COR-L47 (cell line): ENCODE results near the gene SYT7.

Source experiments
- DNase-seq: peaks from one replicate; lab custom pipeline; 2025; lab: John Stamatoyannopoulos, UW

SYT7 gene

GRCh38 chr11:61607920-61608599, 27.2 kb upstream of the SYT7 start:
- DNase-seq = no peak

- no peak for DNase-seq
Observed at GRCh38 chr11:61607426-61607825, 26.6 kb upstream of the SYT7 start.

DNA sequence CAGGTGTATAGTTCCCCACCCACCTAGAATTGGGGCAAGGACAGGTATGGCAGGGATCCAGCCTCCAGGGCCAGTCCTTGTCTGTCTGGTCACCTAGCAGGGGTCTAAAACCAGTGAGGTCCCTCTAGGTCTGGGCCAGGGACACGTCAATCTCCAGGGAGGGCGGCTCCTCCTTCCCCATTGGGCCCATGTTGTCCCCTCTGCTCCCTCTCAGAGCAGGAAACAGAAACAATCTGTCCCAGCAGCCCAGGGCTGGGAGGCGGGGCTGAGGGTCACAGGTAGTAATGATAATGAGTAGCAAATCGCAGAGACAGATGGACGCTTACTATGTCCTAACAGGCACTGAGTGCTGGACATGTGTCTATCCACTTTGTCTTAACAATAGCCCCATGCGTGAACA, 22.8 kb upstream of the SYT7 start:
- no peak for DNase-seq

DNA sequence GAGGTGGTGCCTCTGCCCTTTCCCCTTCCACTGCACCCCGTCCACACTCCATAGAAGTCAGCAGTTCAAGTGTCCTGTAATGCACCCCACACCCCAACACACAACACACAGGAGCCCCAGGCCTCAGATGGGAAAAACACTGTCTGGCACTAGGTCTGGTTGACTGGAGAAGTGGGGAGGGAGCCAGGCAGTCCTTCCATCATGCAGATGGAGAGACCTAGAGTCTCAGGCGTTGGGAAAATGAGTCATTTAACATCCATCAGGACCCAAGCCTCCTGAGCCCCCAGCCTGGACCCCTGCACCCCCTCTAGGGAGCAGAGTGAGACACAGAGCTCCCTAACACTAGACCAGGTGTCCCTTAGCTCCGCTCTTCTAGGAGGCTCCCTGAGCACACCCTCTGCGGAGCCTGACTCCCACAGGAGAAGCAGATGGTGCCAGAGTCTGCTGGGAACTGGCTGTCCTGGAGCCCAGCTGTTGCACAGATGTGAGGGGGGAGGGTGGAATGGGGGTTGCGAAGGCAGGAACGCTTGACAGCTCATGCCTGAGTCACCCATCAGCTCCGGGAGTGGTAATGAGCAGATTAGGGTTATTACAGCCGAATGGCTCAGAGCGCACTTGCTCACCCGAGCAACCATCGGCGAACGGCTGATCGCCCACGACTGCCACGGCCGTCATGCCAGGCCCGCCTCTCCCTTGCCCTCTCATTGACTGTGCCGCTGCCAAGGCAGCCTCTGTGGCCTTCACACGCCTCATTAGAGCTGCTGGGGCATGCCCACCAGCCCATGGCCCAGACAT, 22.1 kb upstream of the SYT7 start:
- DNase-seq = no peak

DNA sequence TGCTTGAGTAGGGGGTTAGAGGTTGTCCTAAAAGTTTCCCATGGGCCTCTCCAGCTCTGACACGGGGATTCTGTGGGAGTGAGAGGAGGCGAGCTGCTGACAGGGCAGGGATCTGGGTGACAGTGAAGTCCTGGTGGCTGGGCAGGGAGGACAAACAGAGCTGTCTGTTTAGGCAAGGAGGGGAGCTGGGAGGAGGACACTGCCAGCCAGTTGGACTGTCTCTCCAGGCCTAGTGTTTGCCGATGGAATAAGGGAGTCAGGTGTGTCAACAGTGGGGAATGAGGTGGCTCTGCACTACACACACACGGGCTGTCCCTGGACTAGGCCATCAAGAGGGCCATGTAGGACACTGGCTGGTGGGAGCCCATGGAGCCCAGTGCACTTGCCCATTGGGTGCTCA, 20.6 kb upstream of the SYT7 start:
- no peak for DNase-seq

DNA sequence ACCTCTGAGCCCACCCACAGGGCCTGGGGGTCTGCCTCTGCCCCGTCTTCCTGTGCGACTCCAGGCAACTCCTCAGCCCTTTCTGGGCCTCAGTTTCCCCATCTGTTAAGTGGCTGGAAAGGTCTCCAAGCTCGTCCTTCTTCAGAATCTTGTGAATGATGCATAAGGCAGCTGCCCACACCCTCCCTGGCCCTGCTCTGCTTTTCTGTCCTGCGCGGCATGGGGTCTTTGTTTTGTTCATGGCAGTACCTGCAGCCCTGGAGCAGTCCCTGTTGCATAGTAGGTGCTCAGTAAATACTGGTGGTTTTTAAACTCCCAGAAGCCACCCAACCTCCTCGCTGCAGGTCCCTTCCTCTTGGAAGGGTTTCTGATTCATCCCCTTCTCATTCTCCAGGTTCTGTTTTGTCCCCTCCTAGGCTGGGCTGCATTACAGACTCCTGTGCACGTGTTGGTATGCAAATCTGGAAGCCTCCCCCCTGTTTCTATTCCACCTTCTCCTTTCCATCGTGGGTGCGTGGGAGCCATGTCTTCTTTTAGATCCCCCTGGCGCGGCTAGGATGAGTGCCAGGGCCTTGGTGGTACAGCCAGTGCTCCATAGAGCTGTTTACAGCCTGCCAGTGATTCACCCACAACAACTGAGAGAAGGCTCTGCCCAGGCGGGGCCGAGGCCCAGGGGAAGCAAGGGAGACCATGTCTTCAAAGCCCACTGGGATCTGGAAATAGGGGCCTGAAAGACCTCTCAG, 19.3 kb upstream of the SYT7 start:
- DNase-seq = no peak

- DNase-seq = no peak
Observed at GRCh38 chr11:61598886-61599868, 18.3 kb upstream of the SYT7 start.

DNA sequence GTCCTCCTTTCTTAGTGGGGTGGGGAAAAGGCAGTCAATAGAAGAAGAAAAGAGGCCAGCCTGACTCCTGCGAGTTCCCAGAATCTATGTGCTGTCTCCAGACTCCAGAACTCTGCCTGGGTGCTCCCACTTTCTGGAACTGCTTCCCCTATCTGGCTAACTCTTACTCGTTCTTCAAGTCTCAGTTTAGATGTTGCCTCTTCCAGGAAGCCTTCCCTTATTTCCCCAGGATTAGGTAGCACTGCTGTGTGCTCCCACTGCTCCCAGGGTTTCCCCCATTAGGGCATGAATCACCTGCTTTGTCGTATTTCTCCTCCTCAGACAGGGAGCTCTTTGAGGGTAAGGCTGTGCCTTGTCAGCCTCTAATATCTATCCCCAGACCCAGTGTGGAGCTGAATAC, 17.5 kb upstream of the SYT7 start:
- DNase-seq = no peak

- no peak for DNase-seq
Observed at GRCh38 chr11:61596990-61597389, 16.1 kb upstream of the SYT7 start.

DNA sequence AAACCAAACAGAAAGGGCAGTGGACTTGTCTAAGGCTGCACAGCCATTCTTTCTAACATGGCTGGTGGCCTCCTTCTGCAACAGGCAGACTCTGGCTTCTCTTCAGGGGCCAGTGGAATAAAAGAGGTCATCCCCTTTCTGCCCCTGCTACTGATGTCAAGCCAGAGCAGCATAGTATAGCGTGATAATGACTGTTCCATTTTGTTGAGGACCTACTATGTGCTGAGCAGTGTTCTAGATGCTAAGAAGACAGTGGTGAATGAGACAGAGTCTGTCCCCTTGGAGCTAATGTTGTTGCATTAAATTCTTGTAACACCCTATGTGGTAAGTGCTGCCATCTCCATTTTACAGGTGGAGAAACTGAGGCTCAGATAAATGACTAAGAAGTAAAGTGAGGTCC, 15.7 kb upstream of the SYT7 start:
- DNase-seq = no peak

DNA sequence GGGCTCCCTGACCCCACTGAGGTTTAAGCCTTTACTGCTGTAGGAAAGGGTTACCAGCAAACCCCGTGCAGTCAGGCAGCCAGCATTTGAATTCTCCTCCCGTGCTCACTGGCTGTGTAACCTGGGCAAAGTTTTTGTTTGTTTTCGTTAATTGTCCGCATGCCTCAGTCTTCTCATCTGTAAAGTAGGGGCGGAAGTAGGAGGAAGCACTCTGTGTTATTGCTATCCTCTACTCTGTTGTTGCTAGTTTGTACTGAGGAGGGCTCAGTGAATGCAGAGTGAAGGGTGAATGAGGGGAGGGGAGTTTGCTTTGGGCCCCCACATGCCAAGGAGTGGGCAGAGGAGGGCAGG, 14.0 kb upstream of the SYT7 start:
- no peak for DNase-seq

DNA sequence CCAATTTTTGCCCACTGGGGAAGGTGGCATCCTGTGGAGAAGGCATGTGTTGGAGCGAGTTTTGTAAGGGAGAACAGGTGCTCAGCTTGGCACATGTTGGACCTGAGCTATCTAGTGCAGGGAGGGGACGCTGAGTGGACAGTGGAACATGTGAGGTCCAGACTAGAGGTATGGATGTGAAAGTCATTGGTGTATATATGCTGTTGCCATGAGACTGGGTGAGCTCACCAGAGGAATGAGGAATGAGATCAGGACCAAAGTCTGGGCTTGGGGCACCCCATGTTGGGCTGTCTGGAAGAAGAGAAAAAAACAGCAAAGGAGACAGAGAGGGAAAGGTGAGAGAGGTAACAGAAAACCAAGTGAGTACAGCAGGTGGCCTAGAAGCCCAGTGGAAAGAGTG, 12.3 kb upstream of the SYT7 start:
- no peak for DNase-seq

- no peak for DNase-seq
Observed at GRCh38 chr11:61592176-61592575, 11.3 kb upstream of the SYT7 start.

DNA sequence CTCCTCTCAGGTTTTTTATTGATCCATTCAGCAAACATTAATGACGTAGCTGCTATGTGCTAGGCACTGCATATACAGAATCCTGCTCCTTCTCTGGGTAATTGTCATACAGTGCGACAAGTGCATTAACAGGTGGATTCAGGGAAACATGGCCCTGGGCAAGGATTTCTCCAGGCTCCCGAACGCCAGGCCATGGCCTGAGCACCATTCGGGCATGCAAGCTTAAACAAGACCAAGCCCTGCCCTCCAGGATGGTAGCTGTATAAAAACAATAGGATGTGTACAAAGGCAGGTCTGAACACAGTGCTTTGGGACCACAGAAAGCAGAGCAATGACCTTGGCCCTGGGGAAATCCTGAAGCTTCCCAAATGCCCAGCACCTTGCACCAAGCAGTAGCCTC, 9.1 kb upstream of the SYT7 start:
- DNase-seq = no peak

GRCh38 chr11:61588728-61589191, 7.9 kb upstream of the SYT7 start:
- DNase-seq = no peak

DNA sequence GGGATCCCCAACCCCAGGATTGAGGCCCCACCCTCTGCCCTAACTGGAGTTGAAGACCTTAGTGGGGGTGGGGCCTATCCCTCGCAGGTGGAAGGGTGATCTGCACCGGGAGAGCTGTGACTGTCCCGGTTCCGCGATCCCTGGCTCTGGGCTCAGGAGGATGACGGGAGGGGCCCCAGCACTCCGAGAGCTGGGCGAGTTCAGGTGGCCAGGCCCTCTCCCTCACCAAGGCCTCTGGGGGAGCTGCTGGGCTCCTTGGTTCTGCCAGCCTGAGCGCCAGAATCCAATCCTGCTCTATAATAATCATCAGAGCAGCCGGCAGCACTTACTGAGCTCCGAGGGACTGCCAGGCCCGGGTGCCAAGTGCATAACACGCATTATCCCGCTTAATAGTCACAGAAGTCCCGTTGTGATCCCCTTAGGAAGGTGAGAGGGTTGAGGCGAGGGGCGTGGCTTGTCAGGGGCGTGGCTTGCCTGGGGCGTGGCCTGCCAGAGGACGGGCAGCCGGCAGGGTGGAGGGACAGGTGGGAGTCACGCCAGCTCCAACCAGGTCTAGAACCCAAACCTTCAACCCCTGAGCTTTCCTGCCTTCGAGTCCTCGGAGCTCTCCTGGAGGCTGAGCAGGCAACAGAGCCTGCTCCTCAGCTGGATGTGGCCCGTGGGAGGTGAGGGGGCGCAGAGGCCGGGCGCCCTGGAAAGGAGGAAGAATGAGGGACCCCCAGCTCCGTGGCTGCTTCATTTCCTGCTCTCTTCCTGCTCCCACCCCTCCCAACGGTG, 7.3 kb upstream of the SYT7 start:
- no peak for DNase-seq

DNA sequence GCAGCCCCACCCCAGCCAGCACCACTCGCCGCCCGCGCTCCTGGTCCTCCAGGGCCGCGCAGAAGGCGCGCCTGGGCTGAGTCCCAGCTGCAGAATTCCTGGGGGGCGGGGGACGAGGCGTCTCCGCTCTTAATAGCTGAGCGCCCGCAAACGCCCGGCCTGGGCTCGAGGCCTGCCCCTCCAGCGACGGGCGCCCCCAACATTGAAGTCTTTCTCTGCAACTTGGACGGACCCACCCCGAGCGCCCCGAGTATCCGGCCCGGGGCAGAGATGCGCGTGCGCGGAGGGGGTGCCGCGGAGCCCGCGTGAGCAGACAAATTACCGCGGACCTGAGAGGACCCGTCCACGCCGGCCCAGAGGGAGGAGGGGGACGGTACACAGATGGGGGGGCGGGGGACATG, 6.7 kb upstream of the SYT7 start:
- DNase-seq = no peak

GRCh38 chr11:61586792-61587430, 6.0 kb upstream of the SYT7 start:
- no peak for DNase-seq

- no peak for DNase-seq
Observed at GRCh38 chr11:61585115-61585514, 4.2 kb upstream of the SYT7 start.

GRCh38 chr11:61581931-61582330, 1.1 kb upstream of the SYT7 start:
- no peak for DNase-seq
